ENCODE results near the gene LRCH4. TPM values are rescaled to one million over a fixed set of nuclear protein-coding genes. Genes with fewer than 3 reads are reported as not detected.

LRCH4 gene
- polyA plus RNA-seq, 1 experiment = 11.3 TPM

- TF ChIP-seq CTCF (IDR thresholded peaks at IDR 0.05; ENCODE audit: low read depth, low read length) = peak; percentile 97
- POLR2A ChIA-PET = interaction anchor here (0.6 kb wide), 1 partner anchor 199 kb away, joined by 5 read pairs; no protein-coding TSS in a partner anchor
- CTCF ChIA-PET = interaction anchor here (0.5 to 3.2 kb wide), 32 partner anchors 9 to 306 kb away, joined by 3 to 30 read pairs (median 5); partner anchors contain the start of genes AGFG2, FBXO24, GNB2 and LRCH4
Observed at GRCh38 chr7:100563809-100564400, 22.0 kb downstream of the LRCH4 start.

GRCh38 chr7:100563100-100563564, 22.8 kb downstream of the LRCH4 start:
- CTCF ChIA-PET = interaction anchor here (0.5 to 3.2 kb wide), 19 partner anchors 8 to 164 kb away, joined by 3 to 30 read pairs (median 6); partner anchors contain the start of genes AGFG2, FBXO24, LRCH4 and MOSPD3
- Histone ChIP-seq H3K27me3 (ENCODE audit: control insufficient read depth, insufficient read depth, low read length) (no peaks in the 10 kb centered on the region), H3K27ac (ENCODE audit: low read depth, low read length) (no peak overlapping the region), H3K9me3 (ENCODE audit: control insufficient read depth, insufficient read depth, low read length) (no peaks in the 10 kb centered on the region), H3K4me3 (ENCODE audit: low read depth, low read length) (no peak overlapping the region)
- POLR2A ChIA-PET = no interaction called here
- TF ChIP-seq CTCF (IDR thresholded peaks at IDR 0.05; ENCODE audit: low read depth, low read length) = no peak
- no peak for DNase-seq (ENCODE audit: low read depth, low spot score)

More at GRCh38 chr7:100563809-100564400, 22.0 kb downstream of the LRCH4 start:
- no peaks in the 10 kb centered on the region for H3K9me3 ChIP-seq (ENCODE audit: control insufficient read depth, insufficient read depth, low read length)
- no peak for DNase-seq (ENCODE audit: low read depth, low spot score)
- H3K27me3 ChIP-seq (ENCODE audit: control insufficient read depth, insufficient read depth, low read length) = no peaks in the 10 kb centered on the region
- no peak overlapping the region for H3K27ac ChIP-seq (ENCODE audit: low read depth, low read length)
- H3K4me3 ChIP-seq (ENCODE audit: low read depth, low read length) = no peak overlapping the region

GRCh38 chr7:100562195-100563099, 23.5 kb downstream of the LRCH4 start:
- no peak for DNase-seq (ENCODE audit: low read depth, low spot score)
- no peak for TF ChIP-seq CTCF (IDR thresholded peaks at IDR 0.05; ENCODE audit: low read depth, low read length)
- Histone ChIP-seq H3K4me3 (ENCODE audit: low read depth, low read length) (no peak overlapping the region), H3K9me3 (ENCODE audit: control insufficient read depth, insufficient read depth, low read length) (no peaks in the 10 kb centered on the region), H3K27me3 (ENCODE audit: control insufficient read depth, insufficient read depth, low read length) (no peaks in the 10 kb centered on the region), H3K27ac (ENCODE audit: low read depth, low read length) (no peak overlapping the region)
- CTCF ChIA-PET = interaction anchor here (1.1 to 4.0 kb wide), 6 partner anchors 15 to 99 kb away, joined by 3 to 72 read pairs (median 4); partner anchors contain the start of genes AGFG2, FBXO24 and LRCH4
- POLR2A ChIA-PET = no interaction called here

GRCh38 chr7:100561491-100562194, 24.3 kb downstream of the LRCH4 start:
- no peak for DNase-seq (ENCODE audit: low read depth, low spot score)
- CTCF ChIA-PET = interaction anchor here (0.9 to 4.0 kb wide), 4 partner anchors 14 to 98 kb away, joined by 3 to 72 read pairs (median 4); no protein-coding TSS in a partner anchor
- POLR2A ChIA-PET = no interaction called here
- no peak overlapping the region for H3K4me3 ChIP-seq (ENCODE audit: low read depth, low read length)
- H3K9me3 ChIP-seq (ENCODE audit: control insufficient read depth, insufficient read depth, low read length) = no peaks in the 10 kb centered on the region
- no peaks in the 10 kb centered on the region for H3K27me3 ChIP-seq (ENCODE audit: control insufficient read depth, insufficient read depth, low read length)
- TF ChIP-seq CTCF (IDR thresholded peaks at IDR 0.05; ENCODE audit: low read depth, low read length) = no peak
- H3K27ac ChIP-seq (ENCODE audit: low read depth, low read length) = no peak overlapping the region
